Osteocyte (in vitro differentiated cells): Measurements from ENCODE around the gene UTP25. TPM values are rescaled to one million over a fixed set of nuclear protein-coding genes. Genes with fewer than 3 reads are reported as not detected.
"Not testable (repeated sequence)": the region's sequence is repeated elsewhere in the genome, so short reads cannot be mapped to it uniquely, and the experiment has no call there.

Experiments used
- DNase-seq: peaks from one replicate; pipeline ENCODE4 v3.0.0; 2021; ENCODE audit warnings: mixed read lengths; ENCODE audit not compliant: unreplicated experiment; ENCODE audit errors: extremely low spot score
- H3K27ac Mint-ChIP-seq: one replicate; pipeline ENCODE4 v1.8.0; 2021; ENCODE audit warnings: mild to moderate bottlenecking, mixed read lengths; ENCODE audit not compliant: unreplicated experiment
- H3K27me3 Mint-ChIP-seq: one replicate; pipeline ENCODE4 v1.8.0; 2021; ENCODE audit warnings: mixed read lengths; ENCODE audit not compliant: unreplicated experiment
- H3K36me3 Mint-ChIP-seq: one replicate; pipeline ENCODE4 v1.8.0; 2021; ENCODE audit warnings: mixed read lengths; ENCODE audit not compliant: unreplicated experiment
- H3K4me1 Mint-ChIP-seq: one replicate; pipeline ENCODE4 v1.8.0; 2021; ENCODE audit warnings: mixed read lengths; ENCODE audit not compliant: unreplicated experiment
- H3K4me3 Mint-ChIP-seq: one replicate; pipeline ENCODE4 v1.8.0; 2021; ENCODE audit warnings: mild to moderate bottlenecking, moderate library complexity, mixed read lengths; ENCODE audit not compliant: unreplicated experiment
- H3K9me3 Mint-ChIP-seq: one replicate; pipeline ENCODE4 v1.8.0; 2021; ENCODE audit warnings: mixed read lengths; ENCODE audit not compliant: unreplicated experiment
- CTCF ChIP-seq: fragments of 200-600 bp; sonication (generic); IDR thresholded peaks from 2 replicates; pipeline ENCODE4 v1.5.0; 2021; ENCODE audit warnings: antibody characterized with exemption, mild to moderate bottlenecking, moderate library complexity
- total RNA-seq: library from RNA; stranded (reverse); gene quantifications from 2 replicates; pipeline ENCODE4 v1.2.1, GENCODE V29; 2021

The UTP25 gene
- total RNA-seq, 1 donor from 2014 or later: 7.3 TPM

DNA sequence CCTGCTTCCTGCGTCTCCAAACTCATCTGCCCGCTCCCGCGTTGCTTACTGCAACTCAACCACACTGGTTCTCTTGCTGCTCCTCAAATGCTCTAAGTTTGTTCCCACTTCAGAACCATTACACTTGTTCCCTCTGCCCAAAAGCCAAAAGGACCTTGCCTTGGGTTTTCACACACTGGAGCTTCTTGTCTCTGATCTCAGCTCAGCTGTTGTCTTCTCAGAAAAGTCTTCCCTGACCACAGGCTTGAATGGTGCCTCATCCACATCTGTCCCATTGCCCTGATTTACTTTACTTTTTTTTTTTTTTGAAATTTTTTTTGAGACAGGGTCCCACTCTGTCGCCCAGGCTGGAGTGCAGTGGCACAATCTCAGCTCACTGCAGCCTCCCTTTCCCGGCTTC is 66.0 kb downstream of the UTP25 start:
- Mint-ChIP-seq H3K36me3 (no peaks in the 10 kb centered on the region), H3K9me3 (no peaks in the 10 kb centered on the region), H3K27me3 (no peaks in the 10 kb centered on the region), H3K4me1 (peaks cover 14% of the 10 kb centered on the region), H3K4me3 (no peak overlapping the region), H3K27ac (no peak overlapping the region)
- no peak for TF ChIP-seq CTCF
- DNase-seq: no peak

GRCh38 chr1:209895709-209896108 is 67.9 kb downstream of the UTP25 start:
- Mint-ChIP-seq H3K36me3 (no peaks in the 10 kb centered on the region), H3K27me3 (no peaks in the 10 kb centered on the region), H3K9me3 (no peaks in the 10 kb centered on the region), H3K27ac (no peak overlapping the region), H3K4me1 (peaks cover 9% of the 10 kb centered on the region), H3K4me3 (no peak overlapping the region)
- TF ChIP-seq CTCF: no peak
- no peak for DNase-seq

GRCh38 chr1:209896346-209896745 is 68.6 kb downstream of the UTP25 start:
- H3K4me1 Mint-ChIP-seq: peaks cover 4% of the 10 kb centered on the region
- no peaks in the 10 kb centered on the region for H3K9me3 Mint-ChIP-seq
- no peaks in the 10 kb centered on the region for H3K36me3 Mint-ChIP-seq
- no peak overlapping the region for H3K27ac Mint-ChIP-seq
- no peak for TF ChIP-seq CTCF
- no peak for DNase-seq
- H3K4me3 Mint-ChIP-seq: no peak overlapping the region
- no peaks in the 10 kb centered on the region for H3K27me3 Mint-ChIP-seq

DNA sequence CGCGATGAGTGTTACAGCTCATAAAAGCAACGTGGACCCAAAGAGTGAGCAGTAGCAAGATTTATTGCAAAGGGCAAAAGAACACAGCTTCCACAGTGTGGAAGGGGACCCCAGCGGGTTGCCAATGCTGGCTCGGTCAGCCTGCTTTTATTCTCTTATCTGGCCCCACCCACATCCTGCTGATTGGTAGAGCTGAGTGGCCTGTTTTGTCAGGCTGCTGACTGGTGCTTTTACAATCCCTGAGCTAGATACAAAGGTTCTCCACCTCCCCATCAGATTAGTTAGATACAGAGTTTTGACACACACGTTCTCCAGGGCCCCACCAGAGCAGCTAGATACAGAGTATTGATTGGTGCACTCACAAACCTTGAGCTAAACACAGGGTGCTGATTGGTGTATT is 70.5 kb downstream of the UTP25 start:
- H3K36me3 Mint-ChIP-seq, DNase-seq, H3K4me3 Mint-ChIP-seq, H3K4me1 Mint-ChIP-seq, H3K9me3 Mint-ChIP-seq, H3K27ac Mint-ChIP-seq, H3K27me3 Mint-ChIP-seq: not testable (repeated sequence)

- not testable (repeated sequence) for H3K36me3 Mint-ChIP-seq, H3K27me3 Mint-ChIP-seq, H3K4me1 Mint-ChIP-seq, H3K27ac Mint-ChIP-seq, H3K9me3 Mint-ChIP-seq, H3K4me3 Mint-ChIP-seq, DNase-seq
Observed at GRCh38 chr1:209898851-209899250, 71.1 kb downstream of the UTP25 start.

DNA sequence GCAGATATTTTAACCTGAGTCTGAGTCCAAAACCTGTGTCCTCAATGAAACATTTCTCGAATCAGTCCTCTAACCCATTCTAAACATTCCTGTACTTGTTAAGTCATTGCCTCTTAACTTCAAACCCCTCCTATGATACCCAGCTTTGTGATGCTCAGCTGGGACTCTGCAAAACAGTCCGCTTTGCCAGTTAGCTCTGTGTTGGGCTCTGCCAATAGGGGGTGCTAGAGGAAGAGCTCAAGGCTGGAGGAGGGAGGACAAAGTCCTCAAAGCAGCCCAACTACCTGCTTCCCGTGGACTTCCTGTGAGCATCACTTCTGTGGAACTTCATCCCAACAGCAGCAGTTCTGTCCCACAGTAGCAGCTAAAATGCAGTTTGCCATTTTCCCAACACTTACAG is 72.2 kb downstream of the UTP25 start:
- H3K36me3 Mint-ChIP-seq: no peaks in the 10 kb centered on the region
- H3K4me3 Mint-ChIP-seq: no peak overlapping the region
- no peaks in the 10 kb centered on the region for H3K9me3 Mint-ChIP-seq
- no peak overlapping the region for H3K27ac Mint-ChIP-seq
- peaks cover 4% of the 10 kb centered on the region for H3K4me1 Mint-ChIP-seq
- TF ChIP-seq CTCF: no peak
- peaks cover 11% of the 10 kb centered on the region for H3K27me3 Mint-ChIP-seq
- no peak for DNase-seq
